Measurements from ENCODE around the gene DRC1. TPM values are rescaled to one million over a fixed set of nuclear protein-coding genes. Genes with fewer than 3 reads are reported as not detected.
A peak's percentile ranks its signal among the peaks of the same experiment; 100 is the strongest.

DRC1 gene
- total RNA-seq, 1 experiment from 2014 or later = not detected

DNA sequence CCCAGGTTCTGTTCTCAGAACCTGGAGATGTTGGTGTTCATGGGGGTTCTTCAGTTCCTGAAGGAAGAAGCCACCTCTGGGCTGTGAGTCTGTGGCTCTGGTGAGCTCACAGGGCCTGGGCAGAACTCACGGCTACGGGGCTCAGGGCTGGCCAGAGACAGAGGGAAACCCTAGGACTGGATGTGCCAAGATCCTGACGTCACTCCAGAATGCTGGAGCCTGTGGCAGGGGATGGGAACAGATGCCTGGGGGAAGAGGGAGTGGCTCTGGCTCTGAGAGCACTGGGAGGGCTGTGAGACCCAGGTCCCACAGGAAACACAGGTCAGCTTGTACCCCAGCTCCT, 76.2 kb downstream of the DRC1 start, which contains the start of gene OTOF:
Gene OTOF, minus strand, starts transcription at position 214 of the 343 bp plus-strand sequence.
- DNase-seq (ENCODE audit: low spot score) = peak; percentile 57

GRCh38 chr2:26478366-26478765, 76.6 kb downstream of the DRC1 start:
- DNase-seq (ENCODE audit: low spot score) = no peak

GRCh38 chr2:26479131-26479788, 77.5 kb downstream of the DRC1 start:
- no peak for DNase-seq (ENCODE audit: low spot score)

DNA sequence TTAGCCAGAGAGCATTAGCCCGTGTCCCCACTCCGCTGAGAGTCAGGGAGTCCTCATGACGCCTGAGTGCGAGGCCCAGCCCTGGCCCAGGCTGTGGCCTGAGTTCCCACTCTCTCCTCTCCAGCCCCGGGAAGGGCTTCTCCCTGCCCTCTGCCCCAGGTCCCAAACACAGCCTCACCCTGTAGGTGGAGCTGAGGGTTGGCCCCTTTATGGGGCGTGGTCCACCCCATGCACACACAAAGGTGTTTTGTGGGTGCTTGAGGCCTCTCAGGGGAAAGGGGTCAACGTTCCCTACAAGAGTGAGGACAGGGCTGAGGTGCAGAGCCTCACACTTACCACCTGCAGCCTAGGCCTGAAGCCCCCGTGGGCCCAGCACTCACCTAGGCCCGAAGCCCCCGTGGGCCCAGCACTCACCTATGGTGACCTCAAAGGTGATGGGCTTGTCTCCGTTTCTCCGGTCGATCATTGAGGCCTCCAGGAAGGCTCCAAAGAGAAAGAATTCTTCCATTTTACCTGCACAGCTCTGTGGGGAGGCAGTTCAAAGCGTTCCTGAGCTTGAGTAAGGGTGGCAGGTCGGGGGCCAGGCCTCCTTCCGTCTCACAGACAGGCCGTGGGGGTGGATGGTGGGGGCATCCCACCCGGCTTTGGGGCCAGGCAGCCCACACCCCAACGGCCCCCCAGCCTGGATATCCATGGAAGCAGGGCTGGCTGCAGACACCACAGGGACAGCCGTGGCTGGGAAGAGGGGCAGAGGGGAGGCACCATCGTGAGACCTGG, 78.3 kb downstream of the DRC1 start:
- no peak for DNase-seq (ENCODE audit: low spot score)

DNA sequence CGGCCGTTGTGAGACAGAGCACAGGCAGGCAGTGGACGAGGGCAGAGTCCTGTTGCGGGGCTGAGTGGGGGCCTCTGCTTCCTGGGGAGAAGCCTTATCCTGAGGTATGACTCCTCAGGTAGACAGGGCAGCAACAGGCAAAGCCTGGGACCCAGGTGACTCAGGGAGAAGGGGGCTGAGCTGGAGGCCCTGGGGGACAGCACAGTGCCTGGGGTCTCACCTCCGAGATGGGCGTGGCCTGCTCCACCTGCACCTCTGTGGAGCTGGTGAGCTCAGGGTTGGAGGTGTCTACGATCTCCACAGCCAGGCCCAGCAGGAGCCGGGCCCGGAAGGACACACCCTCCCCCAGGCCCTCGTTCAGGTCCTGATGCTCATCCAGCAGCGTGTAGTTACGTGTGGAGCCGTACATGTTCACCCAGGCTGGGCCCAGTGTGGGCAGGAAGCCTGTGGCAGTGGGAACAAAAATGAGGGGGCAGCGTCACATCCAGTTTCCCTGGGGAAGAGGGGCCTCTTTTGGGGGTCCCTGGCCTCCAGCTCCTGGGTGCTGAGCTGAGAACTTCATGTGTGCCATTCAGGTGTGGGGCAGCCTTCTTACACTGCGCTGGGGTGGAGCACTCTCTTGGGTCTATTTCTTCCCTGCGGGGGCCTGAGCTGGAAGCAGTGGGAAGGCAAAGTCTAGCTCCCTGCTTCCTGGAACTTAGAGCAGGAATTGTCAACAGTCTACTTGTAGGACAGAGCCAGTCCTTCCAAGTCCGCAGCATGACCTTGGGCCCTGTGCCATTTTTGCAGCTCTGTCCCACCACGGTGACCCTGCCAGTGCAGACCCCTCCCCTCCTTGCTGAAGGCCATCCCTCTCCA, 79.1 kb downstream of the DRC1 start:
- DNase-seq (ENCODE audit: low spot score) = no peak

DNA sequence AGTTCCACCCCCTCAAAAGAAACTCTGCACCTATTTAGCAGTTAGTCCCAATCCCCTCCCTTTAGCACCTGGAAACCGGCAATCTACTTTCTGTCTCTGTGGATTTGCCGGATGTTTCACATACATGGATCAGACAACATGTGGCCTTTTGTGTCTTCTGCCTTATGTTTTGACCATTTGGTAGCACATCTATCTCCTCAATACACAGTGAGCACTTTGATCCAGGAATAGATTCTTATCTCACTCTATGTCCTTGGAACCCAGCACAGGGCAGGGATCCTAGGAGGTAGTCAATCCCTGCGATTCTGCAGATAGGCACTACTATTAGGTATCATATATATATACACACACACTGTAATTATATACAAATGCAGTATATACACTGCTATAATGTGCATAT, 80.0 kb downstream of the DRC1 start:
- no peak for DNase-seq (ENCODE audit: low spot score)

GRCh38 chr2:26482211-26483026, 80.7 kb downstream of the DRC1 start:
- DNase-seq (ENCODE audit: low spot score) = no peak

DNA sequence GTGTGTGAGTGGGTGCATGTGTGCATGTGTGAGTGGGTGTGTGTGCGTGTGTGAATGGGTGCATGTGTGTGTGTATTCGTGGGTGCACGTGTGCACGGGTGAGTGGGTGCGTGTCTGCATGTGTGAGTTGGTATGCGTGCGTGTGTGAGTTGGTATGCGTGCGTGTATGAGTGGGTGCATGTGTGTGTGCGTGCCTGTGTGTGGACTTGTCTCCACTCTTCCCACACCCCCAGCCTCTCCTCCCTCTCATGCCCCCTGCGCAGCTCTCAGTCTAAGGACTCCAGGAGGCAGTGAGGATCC, 81.3 kb downstream of the DRC1 start:
- no peak for DNase-seq (ENCODE audit: low spot score)

GRCh38 chr2:26483516-26483915, 81.8 kb downstream of the DRC1 start:
- no peak for DNase-seq (ENCODE audit: low spot score)

DNA sequence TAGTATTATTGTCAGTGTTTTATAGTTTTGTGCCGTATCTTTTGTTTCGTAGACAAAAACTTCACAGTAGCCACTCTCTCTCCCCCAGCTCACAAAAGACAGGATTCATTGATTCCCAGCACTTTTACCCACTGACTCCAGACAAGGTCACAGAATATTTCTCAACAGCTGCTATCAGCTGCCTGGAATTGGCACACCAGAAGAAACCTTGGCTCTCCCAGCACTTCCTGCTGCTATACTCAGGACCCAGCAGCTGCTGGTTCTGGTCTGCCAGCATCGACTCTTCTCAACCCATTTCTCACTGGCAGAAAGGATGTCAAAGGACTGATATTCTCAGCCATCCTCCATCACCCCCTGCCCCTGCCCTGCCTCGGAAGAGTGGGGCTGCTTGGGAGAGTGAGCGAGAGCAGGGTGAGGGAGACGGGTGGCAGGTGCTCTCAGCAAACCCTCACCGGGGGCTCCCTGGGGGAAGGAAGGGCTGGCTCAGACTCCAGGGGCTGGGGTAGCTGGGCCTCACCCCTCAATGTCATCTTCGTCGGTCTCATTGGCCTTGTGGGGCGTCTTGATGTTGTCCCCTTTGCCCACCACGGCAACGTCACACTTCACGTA, 82.3 kb downstream of the DRC1 start:
- no peak for DNase-seq (ENCODE audit: low spot score)

DNA sequence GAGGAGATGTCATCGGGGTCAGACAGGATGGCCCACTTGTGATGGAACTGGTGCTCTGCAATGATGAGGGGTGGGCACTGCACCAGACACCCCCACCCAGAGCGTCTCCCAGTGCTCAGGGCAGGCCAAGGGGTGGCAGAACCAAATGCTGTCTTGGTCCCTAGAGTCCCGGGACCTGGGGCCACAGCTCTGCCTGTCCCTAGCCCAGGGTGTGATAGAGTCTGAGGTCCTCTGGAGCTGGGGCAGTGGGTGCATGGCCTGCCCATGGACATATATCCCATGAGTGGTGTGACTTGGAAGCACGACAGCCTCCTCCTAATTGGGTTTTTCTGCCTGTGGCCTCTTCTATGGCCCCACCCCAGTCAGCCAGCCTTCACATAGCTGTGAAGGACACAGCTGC, 82.9 kb downstream of the DRC1 start:
- DNase-seq (ENCODE audit: low spot score) = no peak

- no peak for DNase-seq (ENCODE audit: low spot score)
Observed at GRCh38 chr2:26485099-26485498, 83.4 kb downstream of the DRC1 start.

DNA sequence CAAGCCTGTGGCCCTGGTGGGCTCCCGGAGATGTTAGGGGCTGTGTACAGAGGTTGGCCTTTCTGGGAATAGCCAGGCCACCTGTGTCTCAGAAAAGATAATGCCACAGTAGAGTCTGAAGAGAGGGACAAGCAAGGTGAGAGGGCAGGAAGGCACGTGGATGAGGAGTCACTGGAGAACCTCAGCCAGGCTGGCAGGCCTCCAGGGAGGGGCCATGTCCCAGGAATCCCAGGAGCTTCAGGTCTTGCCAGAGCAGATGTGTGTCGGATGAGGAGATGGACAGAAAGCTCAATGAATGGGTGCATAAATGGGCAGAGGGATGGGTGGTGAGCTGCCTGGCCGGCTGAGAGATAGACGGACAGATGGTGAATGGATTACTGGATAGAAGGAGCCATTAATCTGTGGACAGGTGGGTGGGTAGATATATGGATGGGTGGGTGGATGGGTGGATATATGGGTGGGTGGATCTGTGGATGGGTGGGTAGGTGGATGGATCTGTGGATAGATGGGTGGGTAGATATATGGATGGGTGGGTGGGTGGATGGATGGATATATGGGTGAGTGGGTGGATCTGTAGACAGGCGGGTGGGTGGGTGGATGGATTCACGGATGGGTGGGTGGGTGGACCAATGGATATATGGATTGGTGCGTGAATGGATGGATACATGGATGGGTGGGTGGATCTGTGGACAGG, 84.2 kb downstream of the DRC1 start:
- no peak for DNase-seq (ENCODE audit: low spot score)

GRCh38 chr2:26486789-26487188, 85.1 kb downstream of the DRC1 start:
- no peak for DNase-seq (ENCODE audit: low spot score)

DNA sequence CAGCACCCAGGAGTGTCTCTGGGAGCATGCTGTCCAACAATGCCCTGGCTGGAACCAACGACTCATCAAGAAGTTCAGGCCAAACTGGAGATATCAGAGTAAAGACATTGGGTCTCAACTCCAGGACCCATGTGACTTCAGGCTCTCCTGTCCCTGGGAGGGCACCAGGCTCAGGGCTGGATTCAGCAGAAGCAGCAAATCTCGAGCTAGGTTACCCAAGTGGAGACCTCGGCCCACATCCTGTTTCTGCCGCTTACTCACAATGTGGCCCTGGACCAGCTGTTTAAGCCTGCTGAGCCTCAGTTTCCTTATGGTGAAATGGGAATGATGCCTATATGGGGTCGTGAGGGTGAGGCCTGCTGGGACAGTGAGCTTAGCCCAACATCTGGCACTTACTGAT, 85.5 kb downstream of the DRC1 start:
- DNase-seq (ENCODE audit: low spot score) = peak; percentile 19

DNA sequence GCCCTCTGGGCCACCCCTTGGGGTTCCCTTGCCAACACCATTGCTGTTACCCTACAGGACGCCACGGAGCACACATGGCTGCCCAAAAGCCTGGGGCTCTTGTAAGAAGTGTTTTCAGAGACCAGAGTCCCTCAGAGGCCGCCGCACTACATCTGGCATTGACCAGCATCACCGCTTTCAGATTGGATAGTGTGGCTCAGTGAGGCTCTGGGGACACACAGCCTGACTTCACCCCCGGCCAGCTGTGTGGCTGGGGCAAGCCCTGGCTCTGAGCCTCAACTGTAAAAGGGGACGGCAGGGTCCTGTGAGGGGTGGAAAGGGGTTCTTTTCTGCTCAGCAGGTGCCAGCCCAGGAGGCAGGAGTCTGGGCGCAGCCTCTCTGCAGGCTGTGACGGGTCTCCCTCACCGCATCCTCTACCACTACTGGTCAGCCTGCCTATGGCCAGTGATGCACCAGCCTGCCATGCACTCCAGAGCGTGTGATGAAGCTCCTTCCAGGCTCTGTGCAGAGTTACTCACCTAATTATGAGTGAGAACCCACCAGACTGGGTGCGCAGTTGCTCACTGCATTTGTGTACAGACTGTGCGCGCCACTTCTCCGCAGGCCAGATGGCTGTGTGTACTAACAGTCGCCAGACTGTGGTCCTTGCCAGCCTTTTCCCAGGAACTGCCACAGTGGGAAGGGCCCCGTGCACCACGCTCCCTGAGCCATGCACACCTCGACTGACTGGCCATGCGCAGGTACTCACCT, 86.9 kb downstream of the DRC1 start:
- no peak for DNase-seq (ENCODE audit: low spot score)

GRCh38 chr2:26489213-26489850, 87.6 kb downstream of the DRC1 start:
- no peak for DNase-seq (ENCODE audit: low spot score)

DNA sequence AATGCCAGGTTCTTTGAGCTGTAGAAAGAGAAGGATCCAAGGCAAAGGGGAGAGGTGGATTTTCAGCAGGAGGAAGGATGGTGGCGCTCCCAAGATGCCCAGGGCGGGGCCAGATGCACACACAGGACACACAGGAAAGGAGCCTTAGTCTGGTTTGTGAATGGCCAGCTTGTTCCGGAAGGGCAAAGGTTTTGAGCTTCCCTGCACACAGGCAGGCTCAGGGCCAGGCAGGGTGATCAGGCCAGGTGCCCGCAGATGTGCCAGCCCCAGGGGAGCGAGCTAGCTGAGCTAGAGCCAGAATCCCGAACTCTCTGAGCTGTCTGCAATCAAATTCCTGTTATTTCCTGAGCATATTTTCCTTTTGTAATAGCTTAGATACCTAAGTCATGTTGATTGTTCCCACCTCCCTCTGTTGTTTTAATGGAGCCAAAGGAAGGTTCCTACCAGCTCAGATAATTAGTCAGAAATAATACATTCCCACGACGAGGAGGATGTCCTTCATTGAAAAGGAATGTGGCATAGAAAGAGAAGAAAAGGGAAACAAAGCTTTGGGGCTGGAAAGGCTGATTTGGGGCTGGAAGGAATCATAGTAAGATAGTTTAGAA, 89.9 kb downstream of the DRC1 start:
- no peak for DNase-seq (ENCODE audit: low spot score)
